ENCODE data around the gene EEA1.

Gene EEA1

GRCh38 chr12:92786045-92786444 is 143.1 kb downstream of the EEA1 start:
- H3K27me3 ChIP-seq (ENCODE audit: control insufficient read depth, insufficient read depth, low read length, poor library complexity, severe bottlenecking), result no peaks in the 10 kb centered on the region
- 90 to 93% methylated on average over 1 of the region's 1 CpG for WGBS, 2 experiments
- H3K4me3 ChIP-seq (ENCODE audit: insufficient read depth, low read depth, low read length), result no peak overlapping the region
- no peaks in the 10 kb centered on the region for H3K4me1 ChIP-seq (ENCODE audit: control insufficient read depth, insufficient read depth, low read length)
- no peaks in the 10 kb centered on the region for H3K9me3 ChIP-seq (ENCODE audit: control insufficient read depth, low read length)
- H3K36me3 ChIP-seq (ENCODE audit: control insufficient read depth, insufficient read depth, low read length), result no peaks in the 10 kb centered on the region
- H3K27ac ChIP-seq (ENCODE audit: insufficient read depth, low read depth, low read length, poor library complexity, severe bottlenecking), result no peak overlapping the region

DNA sequence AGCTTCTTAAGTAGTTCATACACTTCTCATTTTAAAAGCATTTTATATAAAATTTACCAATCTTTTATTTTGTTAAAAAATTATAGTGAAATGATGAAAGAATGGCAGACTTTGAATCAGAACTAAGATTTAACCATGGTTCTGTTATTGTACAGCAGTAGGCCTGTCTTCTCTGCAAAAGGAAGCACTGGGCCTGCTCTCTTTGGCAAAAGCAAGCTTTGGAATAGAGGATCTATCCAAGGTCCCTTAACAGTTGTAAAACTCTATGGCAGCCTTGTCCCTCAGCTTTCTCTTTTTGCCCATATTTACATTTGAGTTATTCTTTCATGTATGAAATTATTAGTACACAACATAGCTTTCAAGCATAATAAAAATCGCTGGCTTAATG is 143.5 kb downstream of the EEA1 start:
- no peaks in the 10 kb centered on the region for H3K9me3 ChIP-seq (ENCODE audit: control insufficient read depth, low read length)
- no peaks in the 10 kb centered on the region for H3K4me1 ChIP-seq (ENCODE audit: control insufficient read depth, insufficient read depth, low read length)
- no peak overlapping the region for H3K27ac ChIP-seq (ENCODE audit: insufficient read depth, low read depth, low read length, poor library complexity, severe bottlenecking)
- H3K36me3 ChIP-seq (ENCODE audit: control insufficient read depth, insufficient read depth, low read length), result no peaks in the 10 kb centered on the region
- H3K27me3 ChIP-seq (ENCODE audit: control insufficient read depth, insufficient read depth, low read length, poor library complexity, severe bottlenecking), result no peaks in the 10 kb centered on the region
- no CpG with 5 or more reads among the region's 1 CpG for WGBS, 2 experiments
- H3K4me3 ChIP-seq (ENCODE audit: insufficient read depth, low read depth, low read length), result no peak overlapping the region

DNA sequence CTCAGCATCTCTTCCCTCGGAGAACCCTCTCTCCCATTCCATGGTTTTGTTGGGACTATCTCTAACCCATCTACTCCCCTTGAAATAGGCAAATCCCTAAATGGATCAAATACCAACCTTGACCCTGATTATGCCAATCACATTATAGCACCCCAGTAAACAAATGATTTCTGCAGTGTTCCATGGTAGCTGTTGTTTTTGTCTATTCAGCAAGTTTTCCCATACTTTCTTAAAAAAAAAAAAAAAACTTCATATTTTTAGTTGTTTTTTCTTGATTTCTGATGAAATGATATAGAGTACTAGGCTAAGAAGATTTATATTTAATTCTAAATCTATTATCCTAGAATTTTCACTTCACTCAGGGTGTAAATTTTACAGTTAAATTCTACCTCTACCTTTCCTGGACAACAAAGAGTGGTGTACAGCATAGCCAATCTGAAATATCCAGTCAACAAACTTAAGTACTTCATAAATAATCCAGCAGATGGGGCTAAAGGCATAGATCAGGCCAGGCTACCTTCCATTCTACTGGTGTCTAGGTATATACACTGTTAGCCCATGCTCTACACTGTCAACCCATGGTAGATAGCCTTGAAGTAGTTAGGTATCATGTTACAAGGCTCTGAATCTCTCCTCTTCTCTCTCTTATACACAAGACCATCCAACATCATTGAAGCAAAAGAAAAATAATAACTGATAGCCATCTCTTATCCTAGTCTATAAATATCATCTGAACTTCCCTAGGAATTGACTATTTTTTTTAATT is 144.1 kb downstream of the EEA1 start:
- no peaks in the 10 kb centered on the region for H3K27me3 ChIP-seq (ENCODE audit: control insufficient read depth, insufficient read depth, low read length, poor library complexity, severe bottlenecking)
- WGBS, 2 experiments, result 92 to 93% methylated on average over 1 of the region's 1 CpG
- no peak overlapping the region for H3K27ac ChIP-seq (ENCODE audit: insufficient read depth, low read depth, low read length, poor library complexity, severe bottlenecking)

DNA sequence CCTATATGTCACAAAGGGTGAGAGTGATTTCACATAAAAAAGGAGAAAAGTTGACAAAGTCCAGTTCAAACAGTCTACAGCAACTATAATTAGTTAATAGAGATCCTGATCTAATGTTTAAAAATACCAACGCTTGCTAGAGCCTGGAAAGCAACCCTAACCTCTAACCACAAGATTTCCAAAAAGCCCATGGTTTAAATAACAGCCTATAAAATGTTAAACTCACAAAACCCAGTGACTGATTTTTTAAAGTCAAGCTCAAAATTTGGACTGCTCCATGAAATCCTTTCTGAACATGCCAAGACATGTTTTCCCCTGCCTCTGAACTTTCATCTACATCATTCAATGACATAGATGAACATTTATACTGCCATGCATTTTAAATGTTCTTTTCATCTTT is 144.7 kb downstream of the EEA1 start:
- 82 to 85% methylated on average over 1 of the region's 1 CpG for WGBS, 2 experiments
- Histone ChIP-seq H3K27me3 (ENCODE audit: control insufficient read depth, insufficient read depth, low read length, poor library complexity, severe bottlenecking) (no peaks in the 10 kb centered on the region), H3K4me3 (ENCODE audit: insufficient read depth, low read depth, low read length) (no peak overlapping the region), H3K36me3 (ENCODE audit: control insufficient read depth, insufficient read depth, low read length) (no peaks in the 10 kb centered on the region), H3K9me3 (ENCODE audit: control insufficient read depth, low read length) (no peaks in the 10 kb centered on the region), H3K27ac (ENCODE audit: insufficient read depth, low read depth, low read length, poor library complexity, severe bottlenecking) (no peak overlapping the region), H3K4me1 (ENCODE audit: control insufficient read depth, insufficient read depth, low read length) (no peaks in the 10 kb centered on the region)

More for the DNA sequence above, 144.1 kb downstream of the EEA1 start:
- H3K4me1 ChIP-seq (ENCODE audit: control insufficient read depth, insufficient read depth, low read length), result no peaks in the 10 kb centered on the region
- H3K9me3 ChIP-seq (ENCODE audit: control insufficient read depth, low read length), result no peaks in the 10 kb centered on the region
- H3K4me3 ChIP-seq (ENCODE audit: insufficient read depth, low read depth, low read length), result no peak overlapping the region
- H3K36me3 ChIP-seq (ENCODE audit: control insufficient read depth, insufficient read depth, low read length), result no peaks in the 10 kb centered on the region

- no peaks in the 10 kb centered on the region for H3K36me3 ChIP-seq (ENCODE audit: control insufficient read depth, insufficient read depth, low read length)
- H3K4me3 ChIP-seq (ENCODE audit: insufficient read depth, low read depth, low read length), result no peak overlapping the region
- no peaks in the 10 kb centered on the region for H3K4me1 ChIP-seq (ENCODE audit: control insufficient read depth, insufficient read depth, low read length)
- 100% methylated on average over 1 of the region's 1 CpG for WGBS, 2 experiments
- H3K27me3 ChIP-seq (ENCODE audit: control insufficient read depth, insufficient read depth, low read length, poor library complexity, severe bottlenecking), result no peaks in the 10 kb centered on the region
- no peaks in the 10 kb centered on the region for H3K9me3 ChIP-seq (ENCODE audit: control insufficient read depth, low read length)
- H3K27ac ChIP-seq (ENCODE audit: insufficient read depth, low read depth, low read length, poor library complexity, severe bottlenecking), result no peak overlapping the region
Observed at GRCh38 chr12:92779902-92780301, 149.2 kb downstream of the EEA1 start.

GRCh38 chr12:92778525-92778924 is 150.6 kb downstream of the EEA1 start:
- no peaks in the 10 kb centered on the region for H3K27me3 ChIP-seq (ENCODE audit: control insufficient read depth, insufficient read depth, low read length, poor library complexity, severe bottlenecking)
- WGBS, 2 experiments, result 93 to 95% methylated on average over 2 of the region's 3 CpGs
- H3K4me1 ChIP-seq (ENCODE audit: control insufficient read depth, insufficient read depth, low read length), result no peaks in the 10 kb centered on the region
- H3K36me3 ChIP-seq (ENCODE audit: control insufficient read depth, insufficient read depth, low read length), result no peaks in the 10 kb centered on the region
- H3K4me3 ChIP-seq (ENCODE audit: insufficient read depth, low read depth, low read length), result no peak overlapping the region
- no peaks in the 10 kb centered on the region for H3K9me3 ChIP-seq (ENCODE audit: control insufficient read depth, low read length)
- H3K27ac ChIP-seq (ENCODE audit: insufficient read depth, low read depth, low read length, poor library complexity, severe bottlenecking), result no peak overlapping the region

GRCh38 chr12:92775416-92775815 is 153.7 kb downstream of the EEA1 start:
- Histone ChIP-seq H3K27ac (ENCODE audit: insufficient read depth, low read depth, low read length, poor library complexity, severe bottlenecking) (no peak overlapping the region), H3K27me3 (ENCODE audit: control insufficient read depth, insufficient read depth, low read length, poor library complexity, severe bottlenecking) (no peaks in the 10 kb centered on the region), H3K4me3 (ENCODE audit: insufficient read depth, low read depth, low read length) (no peak overlapping the region), H3K4me1 (ENCODE audit: control insufficient read depth, insufficient read depth, low read length) (no peaks in the 10 kb centered on the region), H3K9me3 (ENCODE audit: control insufficient read depth, low read length) (no peaks in the 10 kb centered on the region), H3K36me3 (ENCODE audit: control insufficient read depth, insufficient read depth, low read length) (no peaks in the 10 kb centered on the region)

DNA sequence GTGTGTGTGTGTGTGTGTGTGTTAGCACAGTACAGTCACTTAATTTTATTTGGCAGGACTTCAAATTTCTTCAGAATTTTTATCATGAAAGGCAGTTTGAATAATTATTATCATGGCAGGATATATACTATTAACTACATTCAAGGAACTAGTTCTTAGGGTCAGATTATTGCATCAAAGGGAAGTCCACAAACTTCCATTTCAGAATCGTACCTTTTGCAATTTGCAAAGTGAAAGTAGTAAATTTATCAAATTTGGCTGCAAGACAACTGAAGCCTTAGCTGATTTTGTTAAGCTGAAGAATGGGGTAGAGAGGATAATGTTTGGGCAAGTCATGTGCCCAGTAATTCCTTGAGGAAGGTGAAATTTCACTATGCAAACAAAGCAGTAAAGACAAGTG is 158.1 kb downstream of the EEA1 start:
- no peaks in the 10 kb centered on the region for H3K9me3 ChIP-seq (ENCODE audit: control insufficient read depth, low read length)
- H3K27me3 ChIP-seq (ENCODE audit: control insufficient read depth, insufficient read depth, low read length, poor library complexity, severe bottlenecking), result no peaks in the 10 kb centered on the region
- H3K27ac ChIP-seq (ENCODE audit: insufficient read depth, low read depth, low read length, poor library complexity, severe bottlenecking), result no peak overlapping the region
- peaks cover 6% of the 10 kb centered on the region for H3K4me1 ChIP-seq (ENCODE audit: control insufficient read depth, insufficient read depth, low read length)
- WGBS, 2 experiments, result 96 to 97% methylated on average over 1 of the region's 1 CpG
- no peak overlapping the region for H3K4me3 ChIP-seq (ENCODE audit: insufficient read depth, low read depth, low read length)
- H3K36me3 ChIP-seq (ENCODE audit: control insufficient read depth, insufficient read depth, low read length), result no peaks in the 10 kb centered on the region

DNA sequence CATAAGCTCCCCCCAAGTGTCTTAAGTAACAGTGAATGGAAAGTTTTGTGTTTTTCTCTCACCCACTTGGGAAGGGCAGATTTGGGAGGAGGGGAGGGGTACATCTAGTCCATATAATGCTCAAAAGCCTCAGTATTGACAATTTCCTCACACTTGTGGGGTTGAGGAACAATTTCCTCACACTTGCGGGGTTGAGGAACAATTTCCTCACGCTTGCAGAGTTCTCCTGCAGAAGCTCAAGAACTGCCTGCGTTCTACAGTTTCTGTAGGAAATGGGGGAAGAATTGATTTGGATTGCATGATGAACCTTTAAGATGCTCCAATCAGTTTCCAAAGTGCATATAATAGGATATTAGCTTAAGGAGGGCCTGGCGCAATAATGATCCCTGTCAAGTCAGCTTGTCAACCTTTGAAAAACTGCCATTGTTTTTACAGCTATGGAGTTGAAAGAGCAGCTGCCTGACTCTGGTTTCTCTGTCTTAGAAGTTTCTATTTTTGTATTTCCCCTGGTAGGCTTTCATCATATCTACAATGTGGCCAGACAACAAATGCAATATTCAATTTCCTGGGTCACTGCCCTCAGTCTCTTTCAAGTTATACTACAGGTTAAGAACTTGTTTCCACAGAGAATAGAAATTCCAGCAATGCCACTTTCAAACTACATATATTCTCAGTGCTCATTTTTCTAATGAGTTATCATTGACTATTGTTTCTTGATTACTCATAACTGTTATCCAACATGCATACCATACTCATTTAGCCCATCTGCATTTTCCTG is 159.8 kb downstream of the EEA1 start:
- H3K9me3 ChIP-seq (ENCODE audit: control insufficient read depth, low read length), result no peaks in the 10 kb centered on the region
- WGBS, 2 experiments, result 93 to 96% methylated on average over 4 of the region's 4 CpGs
- peak overlapping the region; percentile 44 for H3K27ac ChIP-seq (ENCODE audit: insufficient read depth, low read depth, low read length, poor library complexity, severe bottlenecking)
- H3K27me3 ChIP-seq (ENCODE audit: control insufficient read depth, insufficient read depth, low read length, poor library complexity, severe bottlenecking), result no peaks in the 10 kb centered on the region
- peaks cover 6% of the 10 kb centered on the region for H3K4me1 ChIP-seq (ENCODE audit: control insufficient read depth, insufficient read depth, low read length)
- H3K4me3 ChIP-seq (ENCODE audit: insufficient read depth, low read depth, low read length), result no peak overlapping the region
- H3K36me3 ChIP-seq (ENCODE audit: control insufficient read depth, insufficient read depth, low read length), result no peaks in the 10 kb centered on the region

GRCh38 chr12:92765871-92766270 is 163.2 kb downstream of the EEA1 start:
- no peaks in the 10 kb centered on the region for H3K27me3 ChIP-seq (ENCODE audit: control insufficient read depth, insufficient read depth, low read length, poor library complexity, severe bottlenecking)
- WGBS, 2 experiments, result 58 to 82% methylated on average over 1 of the region's 1 CpG
- no peak overlapping the region for H3K4me3 ChIP-seq (ENCODE audit: insufficient read depth, low read depth, low read length)
- peaks cover 6% of the 10 kb centered on the region for H3K4me1 ChIP-seq (ENCODE audit: control insufficient read depth, insufficient read depth, low read length)
- no peak overlapping the region for H3K27ac ChIP-seq (ENCODE audit: insufficient read depth, low read depth, low read length, poor library complexity, severe bottlenecking)
- H3K36me3 ChIP-seq (ENCODE audit: control insufficient read depth, insufficient read depth, low read length), result no peaks in the 10 kb centered on the region
- H3K9me3 ChIP-seq (ENCODE audit: control insufficient read depth, low read length), result no peaks in the 10 kb centered on the region

Data from ectodermal cell (in vitro differentiated cells).